Neuronal stem cell (in vitro differentiated cells): ENCODE data around the gene FAXC.

ENCODE experiments used
- DNase-seq: peaks from one replicate; pipeline ENCODE4 v3.0.0-alpha.2; 2013; ENCODE audit warnings: low spot score
- H2AFZ ChIP-seq: one replicate; pipeline ENCODE4 v1.6.1; 2013; ENCODE audit warnings: mild to moderate bottlenecking, low read length, inconsistent platforms
- H2AK5ac ChIP-seq: 2 replicates; pipeline ENCODE4 v1.6.1; 2013; ENCODE audit warnings: low read depth, mild to moderate bottlenecking, inconsistent platforms, low read length, moderate library complexity, mixed read lengths
- H2BK120ac ChIP-seq: 2 replicates; pipeline ENCODE4 v1.6.1; 2013; ENCODE audit warnings: low read depth, mild to moderate bottlenecking, inconsistent platforms, low read length, moderate library complexity, mixed read lengths
- H2BK12ac ChIP-seq: one replicate; pipeline ENCODE4 v1.6.1; 2013; ENCODE audit warnings: low read length, inconsistent platforms
- H2BK15ac ChIP-seq: 2 replicates; pipeline ENCODE4 v1.6.1; 2013; ENCODE audit warnings: mild to moderate bottlenecking, low read length, inconsistent platforms, mixed read lengths
- H2BK5ac ChIP-seq: one replicate; pipeline ENCODE4 v1.6.1; 2013; ENCODE audit warnings: inconsistent platforms, mild to moderate bottlenecking, low read length, moderate library complexity
- H3K14ac ChIP-seq: one replicate; pipeline ENCODE4 v1.6.1; 2013; ENCODE audit warnings: low read length, inconsistent platforms
- H3K18ac ChIP-seq: 2 replicates; pipeline ENCODE4 v1.6.1; 2013; ENCODE audit warnings: low read length, inconsistent platforms
- H3K23ac ChIP-seq: 2 replicates; pipeline ENCODE4 v1.6.1; 2013; ENCODE audit warnings: low read depth, mild to moderate bottlenecking, mixed read lengths, low read length, inconsistent platforms; ENCODE audit not compliant: poor library complexity
- H3K27ac ChIP-seq: replicated peaks from 3 replicates; pipeline ENCODE4 v1.5.1; 2013; ENCODE audit warnings: low read length, inconsistent platforms
- H3K27me3 ChIP-seq, 3 experiments: 2 replicates each; pipeline ENCODE4 v1.6.1; 2013; ENCODE audit warnings: low read length in 3 of 3, mild to moderate bottlenecking in 2 of 3, inconsistent platforms in 1 of 3, low read depth in 1 of 3, mixed read lengths in 1 of 3, moderate library complexity in 1 of 3; ENCODE audit not compliant: control insufficient read depth in 3 of 3, insufficient read depth in 3 of 3
- H3K36me3 ChIP-seq, 2 donors: replicated peaks in 1 of 2; 2 replicates each; pipeline ENCODE4 v1.6.1; 2013; ENCODE audit warnings: low read length in 2 of 2; ENCODE audit not compliant: control insufficient read depth in 2 of 2, insufficient read depth in 2 of 2
- H3K4ac ChIP-seq: 2 replicates; pipeline ENCODE4 v1.6.1; 2013; ENCODE audit warnings: inconsistent platforms, mild to moderate bottlenecking, low read length, moderate library complexity
- H3K4me1 ChIP-seq, 2 donors: 1 replicate in 1 of 2; 2 replicates in 1 of 2; pipeline ENCODE4 v1.6.1; 2013; ENCODE audit warnings: low read length in 2 of 2, low read depth in 1 of 2; ENCODE audit not compliant: control insufficient read depth in 2 of 2, insufficient read depth in 1 of 2
- H3K4me2 ChIP-seq: one replicate; pipeline ENCODE4 v1.6.1; 2013; ENCODE audit warnings: mild to moderate bottlenecking, low read length, inconsistent platforms; ENCODE audit not compliant: insufficient read depth, poor library complexity, severe bottlenecking
- H3K4me3 ChIP-seq, 2 donors: 2 replicates each; pipeline ENCODE4 v1.5.1; 2013; ENCODE audit warnings: low read length in 2 of 2, mild to moderate bottlenecking in 2 of 2, inconsistent platforms in 1 of 2, moderate library complexity in 1 of 2
- H3K79me1 ChIP-seq: one replicate; pipeline ENCODE4 v1.6.1; 2013; ENCODE audit warnings: low read depth, mild to moderate bottlenecking, inconsistent platforms, low read length, moderate library complexity
- H3K9ac ChIP-seq: one replicate; pipeline ENCODE4 v1.6.1; 2013; ENCODE audit warnings: mild to moderate bottlenecking, low read depth, low read length, inconsistent platforms; ENCODE audit not compliant: poor library complexity
- H3K9me3 ChIP-seq, 2 donors: replicated peaks in 1 of 2; 2 replicates each; pipeline versions ENCODE3 to v1.6.1; 2013; ENCODE audit warnings: low read length in 2 of 2, mild to moderate bottlenecking in 2 of 2, inconsistent platforms in 1 of 2, low read depth in 1 of 2, mixed read lengths in 1 of 2, moderate library complexity in 1 of 2; ENCODE audit not compliant: control insufficient read depth in 2 of 2, insufficient read depth in 1 of 2
- H4K8ac ChIP-seq: one replicate; pipeline ENCODE4 v1.6.1; 2013; ENCODE audit warnings: low read depth, mild to moderate bottlenecking, inconsistent platforms, low read length, moderate library complexity
- H4K91ac ChIP-seq: one replicate; pipeline ENCODE4 v1.6.1; 2013; ENCODE audit warnings: low read length, low read depth, mild to moderate bottlenecking, inconsistent platforms; ENCODE audit not compliant: poor library complexity
- WGBS, 2 donors: extraction: QIAGEN DNeasy Blood & Tissue Kit; methylation state at CpG; one replicate each; pipeline ENCODE4 v1.1.7; 2013; ENCODE audit warnings: missing lambda C conversion rate in 2 of 2, mixed read lengths in 1 of 2; ENCODE audit not compliant: insufficient read length in 2 of 2, insufficient replicate concordance in 1 of 2; ENCODE audit errors: extremely low coverage in 2 of 2; 5-methylcytosine and 5-hydroxymethylcytosine counted together

FAXC gene

GRCh38 chr6:99393366-99393697 lies 43.9 kb upstream of the FAXC start:
- Histone ChIP-seq H4K91ac (no peak overlapping the region), H3K27me3 (no peaks in the 10 kb centered on the region), H2BK120ac (no peak overlapping the region), H2AFZ (peak overlapping the region; percentile 88), H3K79me1 (no peaks in the 10 kb centered on the region), H3K9me3 (no peaks in the 10 kb centered on the region), H3K9ac (peak overlapping the region; percentile 93), H3K36me3 (peaks cover 0 to 14% of the 10 kb centered on the region in 2 donors), H3K4me2 (peak overlapping the region; percentile 83), H3K27ac (peak overlapping the region; percentile 95), H3K4ac (no peak overlapping the region), H2BK12ac (no peak overlapping the region), H3K23ac (no peak overlapping the region), H3K4me3 (peak overlapping the region; percentile 52 to 84), H2BK15ac (no peak overlapping the region), H4K8ac (no peak overlapping the region), H3K4me1 (no peaks in the 10 kb centered on the region), H2AK5ac (no peak overlapping the region), H2BK5ac (peak overlapping the region; percentile 53), H3K14ac (no peak overlapping the region), H3K18ac (no peak overlapping the region)
- no CpG with 5 or more reads among the region's 2 CpGs for WGBS, 2 donors
- DNase-seq = no peak

- Histone ChIP-seq H2AK5ac (no peak overlapping the region), H4K91ac (no peak overlapping the region), H2AFZ (no peak overlapping the region), H3K14ac (no peak overlapping the region), H3K4me1 (no peaks in the 10 kb centered on the region), H3K79me1 (no peaks in the 10 kb centered on the region), H3K9me3 (no peaks in the 10 kb centered on the region), H2BK5ac (no peak overlapping the region), H2BK12ac (no peak overlapping the region), H3K9ac (no peak overlapping the region), H3K4me3 (no peak overlapping the region), H3K36me3 (no peaks in the 10 kb centered on the region), H4K8ac (no peak overlapping the region), H2BK15ac (no peak overlapping the region), H3K4me2 (no peak overlapping the region), H2BK120ac (no peak overlapping the region), H3K4ac (no peak overlapping the region), H3K23ac (no peak overlapping the region), H3K18ac (no peak overlapping the region), H3K27ac (no peak overlapping the region), H3K27me3 (no peaks in the 10 kb centered on the region)
- WGBS, 2 donors = no CpG with 5 or more reads among the region's 3 CpGs
- DNase-seq = no peak
These were observed 41.4 kb upstream of the FAXC start for GRCh38 chr6:99390896-99391295.

GRCh38 chr6:99384507-99384906 lies 35.0 kb upstream of the FAXC start:
- H2BK12ac ChIP-seq = no peak overlapping the region
- no peak overlapping the region for H3K14ac ChIP-seq
- no peak overlapping the region for H2AFZ ChIP-seq
- H3K18ac ChIP-seq = no peak overlapping the region
- H3K4ac ChIP-seq = no peak overlapping the region
- no peaks in the 10 kb centered on the region for H3K4me1 ChIP-seq
- no peaks in the 10 kb centered on the region for H3K9me3 ChIP-seq
- WGBS, 2 donors = no CpG with 5 or more reads among the region's 3 CpGs
- no peak overlapping the region for H2BK5ac ChIP-seq
- H3K79me1 ChIP-seq = no peaks in the 10 kb centered on the region
- no peak overlapping the region for H3K23ac ChIP-seq
- H3K27ac ChIP-seq = no peak overlapping the region
- H2BK15ac ChIP-seq = no peak overlapping the region
- H3K4me2 ChIP-seq = no peak overlapping the region
- H4K8ac ChIP-seq = no peak overlapping the region
- H3K4me3 ChIP-seq = no peak overlapping the region
- H4K91ac ChIP-seq = no peak overlapping the region
- H2BK120ac ChIP-seq = no peak overlapping the region
- no peak overlapping the region for H2AK5ac ChIP-seq
- no peaks in the 10 kb centered on the region for H3K36me3 ChIP-seq
- H3K27me3 ChIP-seq = no peaks in the 10 kb centered on the region
- DNase-seq = no peak
- H3K9ac ChIP-seq = no peak overlapping the region

- no peak overlapping the region for H2BK15ac ChIP-seq
- no peaks in the 10 kb centered on the region for H3K4me1 ChIP-seq
- no peak overlapping the region for H3K4me2 ChIP-seq
- H2AK5ac ChIP-seq = no peak overlapping the region
- H3K27ac ChIP-seq = no peak overlapping the region
- H4K8ac ChIP-seq = no peak overlapping the region
- H2BK5ac ChIP-seq = no peak overlapping the region
- no peaks in the 10 kb centered on the region for H3K9me3 ChIP-seq
- H3K9ac ChIP-seq = no peak overlapping the region
- no peak overlapping the region for H4K91ac ChIP-seq
- H2BK12ac ChIP-seq = no peak overlapping the region
- no peaks in the 10 kb centered on the region for H3K79me1 ChIP-seq
- no peak for DNase-seq
- no peaks in the 10 kb centered on the region for H3K36me3 ChIP-seq
- H2BK120ac ChIP-seq = no peak overlapping the region
- H3K23ac ChIP-seq = no peak overlapping the region
- H3K14ac ChIP-seq = no peak overlapping the region
- peak overlapping the region; percentile 51 for H2AFZ ChIP-seq
- no peaks in the 10 kb centered on the region for H3K27me3 ChIP-seq
- no peak overlapping the region for H3K18ac ChIP-seq
- no peak overlapping the region for H3K4ac ChIP-seq
- no peak overlapping the region for H3K4me3 ChIP-seq
These were observed 29.2 kb upstream of the FAXC start for GRCh38 chr6:99378636-99379035.
